Stomach (tissue), 9 donors: ENCODE results near the gene CABP1. TPM values are rescaled to one million over a fixed set of nuclear protein-coding genes. Genes with fewer than 3 reads are reported as not detected.

Experiments
- DNase-seq, 2 donors: peaks; one replicate each; pipeline versions ENCODE4 v3.0.0 to v3.0.0-alpha.2; 2013 to 2019
- H3K27ac ChIP-seq, 5 donors: fragments of 200-600 bp in 4 of 5; sonication (generic) in 4 of 5; one replicate each; pipeline ENCODE4 v1.5.1; 2013 to 2019; ENCODE audit warnings: mild to moderate bottlenecking in 1 of 5, moderate library complexity in 1 of 5
- H3K27me3 ChIP-seq, 3 donors: fragments of 200-600 bp; sonication (generic); one replicate each; pipeline ENCODE4 v1.5.1; 2017 to 2019; ENCODE audit warnings: mixed run types in 1 of 3
- H3K36me3 ChIP-seq, 4 donors: fragments of 200-600 bp; sonication (generic); 1 replicate in 3 of 4; 2 replicates in 1 of 4; pipeline ENCODE4 v1.5.1; 2016 to 2019
- H3K4me1 ChIP-seq, 4 donors: fragments of 200-600 bp; sonication (generic); one replicate each; pipeline ENCODE4 v1.5.1; 2016 to 2019
- H3K4me3 ChIP-seq, 4 donors: fragments of 200-600 bp; sonication (generic) in 3 of 4; one replicate each; pipeline ENCODE4 v1.5.1; 2016 to 2019; ENCODE audit warnings: mild to moderate bottlenecking in 1 of 4
- H3K9me3 ChIP-seq, 4 donors: fragments of 200-600 bp; sonication (generic); one replicate each; pipeline ENCODE4 v1.5.1; 2016 to 2019
- EP300 ChIP-seq: sonication (generic); formaldehyde crosslinking; IDR thresholded peaks from one replicate; pipeline ENCODE4 v1.6.1; 2017; ENCODE audit warnings: antibody characterized with exemption
- POLR2A ChIP-seq, 4 donors: fragments of 450-650 bp; IDR thresholded peaks; one replicate each; pipeline ENCODE4 v1.6.1; 2016; ENCODE audit warnings: antibody characterized with exemption in 4 of 4, control low read depth in 2 of 4, mild to moderate bottlenecking in 1 of 4, moderate library complexity in 1 of 4
- POLR2AphosphoS5 ChIP-seq, 3 donors: sonication (generic); formaldehyde crosslinking; IDR thresholded peaks; one replicate each; pipeline ENCODE4 v1.6.1; 2016; ENCODE audit warnings: antibody characterized with exemption in 3 of 3
- WGBS, 5 donors: extraction: QIAGEN DNeasy Blood & Tissue Kit in 3 of 5; methylation state at CpG; one replicate each; pipeline versions ENCODE4 v1.1.5 to v1.1.7; 2013 to 2018; 5-methylcytosine and 5-hydroxymethylcytosine counted together
- intact Hi-C: fragments of 100-400 bp; cut with DNase I; formaldehyde crosslinking; loops from one replicate; pipeline ENCODE4 v1.15.1; 2023; ENCODE audit warnings: low total_unique reads
- polyA plus RNA-seq, 3 donors: library from polyadenylated mRNA; stranded (reverse); fragments of 200-250 nt; gene quantifications; one replicate each; pipeline ENCODE4 v1.2.3, GENCODE V29; 2013
- total RNA-seq, 5 donors: library from RNA; depleted of rRNA; stranded (reverse); fragments of >200 nt; gene quantifications; one replicate each; pipeline versions ENCODE4 v1.1.0 to v1.2.3, GENCODE V29; 2014 to 2016
- TF ChIP-seq, protein P1 (sequence below), 7 experiments: fragments of 450-650 bp in 4 of 7; fragments of 200-600 bp in 3 of 7; sonication (generic) in 3 of 7; IDR thresholded peaks; one replicate each; pipeline ENCODE4 v1.5.1; 2016 to 2019; ENCODE audit warnings: antibody characterized with exemption in 7 of 7, control low read depth in 2 of 7, mild to moderate bottlenecking in 1 of 7
- donor health status: healthy with polysubstance abuse.
- donor health status: Bipolar disorder and iron deficiency.
- donor health status: healthy.

CABP1 gene
- total and polyA plus RNA-seq, 8 donors, result 1.1 to 2.4 (median 2.0) TPM; not detected in 3

DNA sequence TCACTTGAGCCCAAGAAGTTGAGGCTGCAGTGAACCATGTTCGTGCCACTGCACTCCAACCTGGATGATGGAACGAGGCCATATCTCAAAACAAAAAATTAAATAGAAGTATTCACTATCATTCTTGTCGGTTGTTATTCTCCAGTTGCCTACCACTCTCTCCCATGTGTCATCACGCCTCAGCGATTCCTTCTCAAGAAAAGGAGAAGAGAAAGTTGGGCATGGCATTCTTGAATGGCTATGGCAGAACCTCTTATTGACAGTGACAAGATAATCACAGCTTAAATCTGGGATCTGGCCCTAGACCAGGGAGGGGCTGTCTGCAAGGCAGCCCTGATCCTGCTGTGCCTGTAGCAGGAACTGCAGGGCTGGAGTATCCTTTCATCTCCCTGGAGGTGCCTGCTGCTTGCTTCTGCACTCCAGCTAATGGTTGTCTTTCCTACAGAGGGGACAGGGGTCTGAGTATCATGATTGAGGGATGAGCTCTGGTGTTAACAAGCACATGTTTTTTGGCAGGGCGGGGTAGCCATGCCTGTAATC, 33.7 kb downstream of the CABP1 start:
- H3K36me3 ChIP-seq, result no peaks in the 10 kb centered on the region
- intact Hi-C loops, result no loop called here
- WGBS, 5 donors, result 80 to 94% (median 84%) methylated on average over 6 of the region's 6 CpGs
- no peaks in the 10 kb centered on the region for H3K27me3 ChIP-seq
- peaks cover 0 to 15% (median 6%) of the 10 kb centered on the region in 4 donors for H3K4me1 ChIP-seq
- H3K9me3 ChIP-seq, result no peaks in the 10 kb centered on the region
- TF ChIP-seq POLR2AphosphoS5 (IDR thresholded peaks at IDR 0.05) (no peak), EP300 (no peak), POLR2A (IDR thresholded peaks at IDR 0.05) (no peak)
- TF ChIP-seq, protein P1, sequence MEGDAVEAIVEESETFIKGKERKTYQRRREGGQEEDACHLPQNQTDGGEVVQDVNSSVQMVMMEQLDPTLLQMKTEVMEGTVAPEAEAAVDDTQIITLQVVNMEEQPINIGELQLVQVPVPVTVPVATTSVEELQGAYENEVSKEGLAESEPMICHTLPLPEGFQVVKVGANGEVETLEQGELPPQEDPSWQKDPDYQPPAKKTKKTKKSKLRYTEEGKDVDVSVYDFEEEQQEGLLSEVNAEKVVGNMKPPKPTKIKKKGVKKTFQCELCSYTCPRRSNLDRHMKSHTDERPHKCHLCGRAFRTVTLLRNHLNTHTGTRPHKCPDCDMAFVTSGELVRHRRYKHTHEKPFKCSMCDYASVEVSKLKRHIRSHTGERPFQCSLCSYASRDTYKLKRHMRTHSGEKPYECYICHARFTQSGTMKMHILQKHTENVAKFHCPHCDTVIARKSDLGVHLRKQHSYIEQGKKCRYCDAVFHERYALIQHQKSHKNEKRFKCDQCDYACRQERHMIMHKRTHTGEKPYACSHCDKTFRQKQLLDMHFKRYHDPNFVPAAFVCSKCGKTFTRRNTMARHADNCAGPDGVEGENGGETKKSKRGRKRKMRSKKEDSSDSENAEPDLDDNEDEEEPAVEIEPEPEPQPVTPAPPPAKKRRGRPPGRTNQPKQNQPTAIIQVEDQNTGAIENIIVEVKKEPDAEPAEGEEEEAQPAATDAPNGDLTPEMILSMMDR (IDR thresholded peaks at IDR 0.05), result no peak
- H3K4me3 ChIP-seq, result no peak overlapping the region
- no peak for DNase-seq
- H3K27ac ChIP-seq, result no peak overlapping the region

GRCh38 chr12:120677765-120678473, 37.5 kb downstream of the CABP1 start:
- 41 to 72% (median 52%) methylated on average over 7 of the region's 7 CpGs for WGBS, 5 donors
- Histone ChIP-seq H3K36me3 (no peaks in the 10 kb centered on the region), H3K27me3 (no peaks in the 10 kb centered on the region), H3K4me3 (no peak overlapping the region), H3K27ac (peak overlapping the region in 2 of 5 donors; percentile 31 to 51), H3K9me3 (no peaks in the 10 kb centered on the region), H3K4me1 (peaks cover 0 to 9% (median 0%) of the 10 kb centered on the region in 4 donors)
- intact Hi-C loops, result no loop called here
- TF ChIP-seq POLR2A (IDR thresholded peaks at IDR 0.05) (no peak), POLR2AphosphoS5 (IDR thresholded peaks at IDR 0.05) (no peak), EP300 (no peak)
- TF ChIP-seq, protein P1 (IDR thresholded peaks at IDR 0.05), result no peak
- DNase-seq, result no peak

DNA sequence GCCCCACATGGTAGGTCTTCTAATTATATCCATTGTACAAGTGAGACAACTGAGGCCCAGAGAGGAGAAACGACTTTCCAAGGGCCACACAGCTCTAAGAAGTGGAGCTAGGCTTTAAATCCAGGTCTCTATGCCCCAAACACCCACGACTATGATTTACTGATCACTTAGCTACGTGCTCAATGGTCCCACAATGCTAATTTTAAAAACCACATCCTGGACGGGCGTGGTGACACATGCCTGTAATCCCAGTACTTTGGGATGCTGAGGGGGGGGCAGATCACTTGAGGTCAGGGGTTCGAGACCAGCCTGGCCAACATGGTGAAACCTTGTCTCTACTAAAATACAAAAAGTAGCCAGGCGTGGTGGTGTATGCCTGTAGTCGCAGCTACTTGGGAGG, 38.1 kb downstream of the CABP1 start:
- 63 to 74% (median 73%) methylated on average over 8 of the region's 8 CpGs for WGBS, 5 donors

DNA sequence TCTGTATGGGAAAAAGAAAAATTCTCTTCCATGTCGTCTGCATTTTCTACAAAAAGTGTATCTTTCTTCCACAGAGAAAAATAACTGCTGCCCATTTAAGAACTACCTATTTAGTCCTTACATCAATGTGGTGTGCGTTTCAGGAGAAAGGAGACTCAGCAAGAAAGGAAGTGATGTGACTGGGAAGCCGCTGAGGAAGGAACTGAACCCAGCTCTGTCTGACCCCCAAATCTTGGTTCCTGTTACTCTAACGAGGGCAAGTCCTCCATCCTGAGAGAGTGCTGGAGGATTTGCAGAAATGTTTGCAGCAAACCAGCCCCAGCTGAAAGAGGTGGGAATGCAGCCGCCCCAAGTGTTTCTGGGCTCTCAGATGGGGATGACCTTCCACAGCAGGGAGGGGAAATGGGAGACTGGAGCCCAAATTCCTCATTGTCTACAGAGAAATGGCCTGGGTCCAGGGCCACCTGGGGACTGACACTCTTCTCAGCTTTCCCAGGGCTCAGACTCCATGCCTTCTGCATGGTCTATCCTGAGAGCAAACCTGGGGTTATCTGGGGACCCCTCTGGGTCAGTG, 39.8 kb downstream of the CABP1 start:
- H3K27me3 ChIP-seq, result no peaks in the 10 kb centered on the region
- no peak overlapping the region for H3K27ac ChIP-seq
- WGBS, 5 donors, result 53 to 68% (median 62%) methylated on average over 4 to 5 of the region's 5 CpGs
- intact Hi-C loops, result no loop called here
- no peak overlapping the region for H3K4me3 ChIP-seq
- no peak for DNase-seq
- no peaks in the 10 kb centered on the region for H3K9me3 ChIP-seq
- TF ChIP-seq, protein P1 (IDR thresholded peaks at IDR 0.05), result no peak
- no peak for TF ChIP-seq POLR2A (IDR thresholded peaks at IDR 0.05)
- no peak for TF ChIP-seq POLR2AphosphoS5 (IDR thresholded peaks at IDR 0.05)
- no peak for TF ChIP-seq EP300
- peaks cover 0 to 9% (median 0%) of the 10 kb centered on the region in 4 donors for H3K4me1 ChIP-seq
- no peaks in the 10 kb centered on the region for H3K36me3 ChIP-seq

More for the DNA sequence above, 38.1 kb downstream of the CABP1 start:
- Histone ChIP-seq H3K4me1 (peaks cover 0 to 9% (median 0%) of the 10 kb centered on the region in 4 donors), H3K9me3 (no peaks in the 10 kb centered on the region), H3K27ac (no peak overlapping the region), H3K36me3 (no peaks in the 10 kb centered on the region), H3K27me3 (no peaks in the 10 kb centered on the region), H3K4me3 (no peak overlapping the region)
- DNase-seq, result no peak
- TF ChIP-seq POLR2A (IDR thresholded peaks at IDR 0.05), result no peak
- TF ChIP-seq, protein P1 (IDR thresholded peaks at IDR 0.05), result no peak
- TF ChIP-seq EP300, result no peak
- no peak for TF ChIP-seq POLR2AphosphoS5 (IDR thresholded peaks at IDR 0.05)
- intact Hi-C loops, result no loop called here
